Stimulated activated CD8-positive, alpha-beta memory T cell treated with anti-CD3 and anti-CD28 coated beads, Interleukin-4, amount 100 ng/mL, for 1 hour (primary cell): ENCODE results near the gene GPR22.

ENCODE experiments used
- DNase-seq, 2 donors: peaks; one replicate each; pipeline ENCODE4 v3.0.0-alpha.2; 2020; ENCODE audit warnings: low read depth in 2 of 2, low spot score in 1 of 2

Gene GPR22, protein sequence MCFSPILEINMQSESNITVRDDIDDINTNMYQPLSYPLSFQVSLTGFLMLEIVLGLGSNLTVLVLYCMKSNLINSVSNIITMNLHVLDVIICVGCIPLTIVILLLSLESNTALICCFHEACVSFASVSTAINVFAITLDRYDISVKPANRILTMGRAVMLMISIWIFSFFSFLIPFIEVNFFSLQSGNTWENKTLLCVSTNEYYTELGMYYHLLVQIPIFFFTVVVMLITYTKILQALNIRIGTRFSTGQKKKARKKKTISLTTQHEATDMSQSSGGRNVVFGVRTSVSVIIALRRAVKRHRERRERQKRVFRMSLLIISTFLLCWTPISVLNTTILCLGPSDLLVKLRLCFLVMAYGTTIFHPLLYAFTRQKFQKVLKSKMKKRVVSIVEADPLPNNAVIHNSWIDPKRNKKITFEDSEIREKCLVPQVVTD

DNA sequence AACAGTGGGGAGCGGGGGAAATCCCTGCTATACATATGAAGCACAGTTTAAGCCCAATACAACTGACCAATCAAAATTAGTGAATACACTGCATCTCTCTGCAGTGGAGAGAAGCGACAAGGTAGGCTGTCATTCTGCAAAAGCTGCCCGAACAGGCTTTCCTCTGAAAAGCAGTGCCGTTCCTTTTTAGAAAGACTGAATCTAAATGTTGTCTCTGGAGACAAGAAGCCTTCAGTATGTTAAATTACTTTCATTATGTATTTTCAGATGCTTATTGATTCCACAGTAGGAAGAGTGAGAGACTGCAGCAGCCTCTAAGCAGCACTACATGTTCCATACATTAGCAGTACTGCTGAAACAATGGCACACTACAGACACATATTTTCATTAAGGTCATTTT is at the start of gene GPR22:
GPR22 (plus strand) TSS at position 129 of the 400 bp plus-strand sequence. CDS start 4,004 bp downstream, outside the sequence.
- DNase-seq, result no peak

DNA sequence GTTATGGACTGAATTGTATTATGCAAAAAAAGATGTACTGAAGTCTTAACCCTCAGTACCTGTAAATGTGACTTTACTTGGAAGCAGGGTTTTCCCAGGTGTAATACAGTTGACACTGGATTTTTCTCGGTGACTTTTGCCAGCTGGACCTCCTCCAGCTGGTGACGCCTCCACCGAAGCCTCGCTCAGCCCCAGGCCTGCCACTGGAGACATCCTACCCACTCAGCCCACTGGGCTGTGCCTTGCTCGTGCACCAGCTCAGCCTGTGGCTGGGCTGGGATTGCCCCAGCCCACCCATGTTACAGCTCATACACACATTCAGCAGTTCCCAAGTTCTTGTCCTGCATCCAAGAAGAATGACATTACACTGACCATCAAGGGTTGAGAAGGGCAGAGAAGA is 42.4 kb upstream of the GPR22 start:
- DNase-seq, result no peak

DNA sequence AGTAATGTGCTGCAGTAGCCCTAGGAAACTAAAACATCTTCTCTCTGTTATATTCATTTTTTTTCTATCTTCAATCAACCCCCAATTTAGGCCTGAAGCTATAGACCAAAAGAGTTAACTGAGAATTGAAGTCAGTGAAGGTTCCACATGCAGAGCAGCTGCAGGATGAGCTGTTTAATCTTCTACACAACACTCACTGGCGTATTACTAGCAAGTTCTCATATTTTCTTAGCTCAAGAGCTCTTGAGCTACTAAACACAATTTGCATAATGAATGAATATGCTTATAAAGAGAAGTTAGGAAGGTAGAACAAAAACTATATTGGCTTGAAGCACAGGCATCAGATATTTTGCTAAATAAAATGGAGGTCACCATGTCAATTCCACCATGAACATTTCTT is 41.2 kb upstream of the GPR22 start:
- DNase-seq, result no peak

DNA sequence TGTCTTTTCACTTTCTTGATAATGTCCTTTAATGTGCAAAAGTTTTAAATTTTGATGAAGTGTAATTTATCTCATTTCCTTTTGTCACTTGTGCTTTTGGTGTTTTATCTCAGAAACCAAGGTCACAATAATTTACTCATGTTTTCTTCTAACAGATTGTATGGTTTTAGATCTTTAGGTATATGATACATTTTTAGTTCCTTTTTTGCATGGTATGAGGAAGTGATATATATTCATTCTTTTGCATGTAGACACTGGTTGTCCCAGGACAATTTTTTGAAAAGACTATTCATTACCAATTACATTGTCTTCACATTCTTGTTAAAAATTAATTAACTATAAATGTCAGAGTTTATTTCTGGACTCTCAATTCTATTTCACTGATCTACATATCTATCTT is 39.8 kb upstream of the GPR22 start:
- no peak for DNase-seq

DNA sequence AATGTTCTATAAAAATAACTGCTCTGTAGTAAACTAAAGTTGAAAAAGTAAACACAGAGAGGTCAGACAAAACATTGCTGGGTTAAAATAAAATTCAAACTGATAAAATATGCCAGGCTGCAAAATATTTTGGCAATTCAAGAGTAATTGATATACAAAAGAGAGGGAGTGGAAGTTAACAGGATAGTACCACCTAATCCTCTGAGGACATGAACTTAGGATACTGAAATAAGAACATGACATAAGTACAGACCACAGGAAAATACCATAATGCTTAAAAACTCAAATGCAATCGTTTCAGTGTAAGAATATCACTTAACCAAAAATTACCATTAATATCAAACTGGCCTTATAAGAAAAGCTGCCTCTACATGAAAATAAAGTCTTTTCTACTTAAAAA is 37.6 kb upstream of the GPR22 start:
- DNase-seq, result no peak

DNA sequence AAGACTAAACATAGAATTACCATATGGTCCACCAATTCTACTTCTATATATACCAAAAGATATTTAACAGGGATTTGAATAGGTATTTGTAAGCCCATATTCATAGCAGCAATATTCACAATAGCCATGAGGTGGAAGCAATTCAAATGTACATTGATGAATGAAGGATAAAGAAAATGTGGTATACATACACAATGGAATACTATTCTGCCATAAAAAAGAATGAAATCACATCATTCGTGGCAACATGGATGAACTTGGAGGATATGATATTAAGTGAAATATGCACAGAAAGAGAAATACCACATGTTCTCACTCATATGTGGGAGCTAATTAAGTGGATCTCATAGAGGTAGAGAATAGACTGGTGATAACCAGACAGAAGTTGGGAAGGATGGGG is 34.1 kb upstream of the GPR22 start:
- no peak for DNase-seq

DNA sequence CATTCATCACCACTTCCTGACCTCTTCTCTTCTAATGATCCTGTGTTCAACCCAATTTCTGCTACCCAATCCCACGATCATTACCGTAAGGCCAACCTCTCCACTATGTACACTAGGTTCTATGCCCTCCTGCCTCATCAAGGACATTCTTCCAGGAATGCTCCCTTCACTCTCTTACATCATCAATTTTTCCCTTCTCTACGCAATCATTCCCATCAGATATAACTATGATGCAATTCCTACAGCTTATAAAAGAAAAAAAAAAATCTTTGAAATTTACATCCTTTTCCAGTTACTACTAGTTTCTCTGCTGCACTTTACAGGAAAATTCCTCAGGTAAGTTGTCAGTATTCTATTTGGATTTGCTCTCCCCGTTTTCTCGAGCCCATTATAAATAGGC is 30.8 kb upstream of the GPR22 start:
- no peak for DNase-seq

DNA sequence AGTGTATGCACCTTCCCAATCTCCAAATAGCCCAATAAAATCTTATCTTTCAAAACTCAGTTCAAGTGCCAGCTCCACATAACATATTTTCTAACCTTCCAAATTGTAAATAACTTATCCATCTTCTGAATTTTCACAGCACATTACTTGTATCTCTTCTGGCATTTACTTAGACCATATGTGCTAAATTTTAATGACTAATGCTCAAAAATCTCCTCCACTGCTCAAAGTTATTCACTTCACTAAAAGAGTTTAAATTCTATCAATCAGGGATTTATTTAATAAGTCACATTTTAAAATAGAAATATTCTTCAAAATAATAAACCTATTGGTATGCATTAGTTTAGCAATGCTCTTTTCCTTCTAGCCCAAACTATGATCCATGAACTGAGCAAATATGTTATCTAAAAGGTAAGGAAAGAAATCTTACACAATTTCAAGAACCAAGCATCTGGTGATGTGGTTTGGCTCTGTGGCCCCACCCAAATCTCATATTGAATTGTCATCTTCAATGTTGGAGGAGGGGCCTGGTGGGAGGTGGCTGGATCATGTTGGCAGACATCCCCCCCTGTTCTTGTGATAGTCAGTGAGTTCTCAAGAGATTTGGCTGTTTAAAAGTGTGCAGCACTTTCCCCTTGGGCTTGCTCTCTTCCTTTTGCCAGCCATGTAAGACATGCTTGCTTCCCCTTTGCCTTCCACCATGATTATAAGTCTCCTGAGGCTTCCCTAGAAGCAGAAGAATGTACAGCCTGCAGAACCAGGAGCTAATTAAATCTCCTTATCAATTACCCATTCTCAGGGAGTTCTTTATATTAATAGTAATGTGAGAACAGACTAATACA is 28.1 kb upstream of the GPR22 start:
- DNase-seq, result no peak

DNA sequence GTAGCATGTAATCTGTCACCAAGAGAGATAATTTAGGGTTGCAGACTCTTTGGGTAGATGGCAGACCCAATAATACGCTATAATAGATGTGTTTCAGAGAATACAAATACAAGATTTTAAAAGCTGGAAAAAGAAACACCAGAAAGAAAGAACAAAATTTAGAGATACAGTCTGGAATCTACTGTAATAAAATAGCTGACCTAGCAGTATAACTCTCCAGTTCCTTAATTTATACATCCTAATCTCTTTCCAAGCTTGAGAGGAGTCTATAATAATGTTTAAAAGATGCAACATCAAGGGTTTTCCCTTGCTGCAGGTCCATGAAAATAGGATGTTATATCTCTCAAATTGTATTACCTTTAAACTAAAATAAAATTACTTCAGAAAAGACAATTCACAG is 27.2 kb upstream of the GPR22 start:
- DNase-seq, result no peak

DNA sequence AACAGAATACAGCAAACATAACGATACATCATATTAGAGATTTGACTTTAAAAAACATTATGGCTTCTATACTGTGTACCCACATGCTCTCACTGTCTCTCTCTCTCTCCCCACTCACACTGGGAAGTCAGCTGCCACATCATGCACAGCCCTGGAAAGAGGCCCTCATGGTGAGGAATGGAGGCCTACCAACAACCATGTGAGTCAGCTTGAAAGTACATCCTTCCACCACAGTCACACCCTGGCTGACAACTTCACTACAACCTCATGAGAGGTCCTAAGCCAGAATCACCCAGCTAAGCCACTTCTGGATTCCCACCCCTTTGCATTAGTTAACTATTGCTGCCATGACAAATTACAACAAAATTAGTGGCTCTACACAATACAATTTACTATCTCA is 23.3 kb upstream of the GPR22 start:
- DNase-seq, result no peak

DNA sequence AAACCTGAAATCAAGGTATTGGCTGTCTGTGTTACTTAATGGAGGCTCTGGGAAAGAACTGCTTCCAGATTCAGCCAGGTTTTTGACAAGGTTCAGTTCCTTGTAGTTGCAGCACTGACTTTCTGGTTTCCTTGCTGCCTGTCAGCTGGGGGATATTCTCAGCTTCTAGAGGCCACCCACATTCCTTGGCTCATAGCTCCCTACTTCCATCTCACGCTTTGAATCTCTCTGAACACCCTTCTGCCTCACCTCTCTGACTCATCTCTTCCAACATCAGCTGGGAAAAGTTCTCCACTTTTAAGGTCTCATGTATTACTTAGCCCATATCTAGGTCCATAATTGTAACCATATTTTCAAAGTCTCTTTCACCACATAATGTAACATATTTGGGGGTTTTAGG is 22.9 kb upstream of the GPR22 start:
- DNase-seq, result no peak

DNA sequence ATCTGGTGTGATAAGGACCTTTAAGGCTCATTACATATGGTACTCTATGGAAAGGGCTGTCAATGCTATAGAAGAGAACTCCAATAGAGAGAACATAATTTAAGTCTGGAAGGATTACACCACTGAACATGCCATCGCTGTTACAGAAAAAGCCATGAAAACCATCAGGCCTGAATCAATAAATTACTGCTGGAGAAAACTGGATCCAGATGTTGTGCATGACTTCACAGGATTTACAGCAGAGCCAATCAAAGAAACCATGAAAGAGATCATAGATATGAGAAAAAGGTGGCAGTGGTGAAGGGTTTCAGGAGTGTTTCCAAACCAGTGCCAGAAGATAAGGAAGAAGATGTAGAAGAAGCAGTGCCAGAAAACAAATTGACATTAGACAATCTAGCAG is 18.9 kb upstream of the GPR22 start:
- no peak for DNase-seq

DNA sequence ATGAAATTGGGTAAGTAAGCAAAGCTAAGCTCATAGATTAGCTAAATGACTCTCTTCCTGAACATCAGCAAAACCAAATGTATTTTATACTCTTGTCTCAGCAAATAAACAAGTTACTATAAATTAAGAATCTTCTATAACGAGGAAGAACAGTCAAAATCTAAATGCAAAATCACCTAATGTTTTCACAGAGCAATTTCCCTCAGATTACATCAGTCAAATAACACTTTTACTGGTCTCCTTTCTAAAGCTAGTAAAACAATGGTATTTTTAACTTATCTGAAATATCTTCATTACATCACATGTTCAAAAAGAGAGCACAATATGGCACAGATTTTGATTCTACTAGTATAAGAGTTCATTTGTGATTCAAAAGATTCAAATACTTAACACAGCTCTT is 16.5 kb upstream of the GPR22 start:
- no peak for DNase-seq

DNA sequence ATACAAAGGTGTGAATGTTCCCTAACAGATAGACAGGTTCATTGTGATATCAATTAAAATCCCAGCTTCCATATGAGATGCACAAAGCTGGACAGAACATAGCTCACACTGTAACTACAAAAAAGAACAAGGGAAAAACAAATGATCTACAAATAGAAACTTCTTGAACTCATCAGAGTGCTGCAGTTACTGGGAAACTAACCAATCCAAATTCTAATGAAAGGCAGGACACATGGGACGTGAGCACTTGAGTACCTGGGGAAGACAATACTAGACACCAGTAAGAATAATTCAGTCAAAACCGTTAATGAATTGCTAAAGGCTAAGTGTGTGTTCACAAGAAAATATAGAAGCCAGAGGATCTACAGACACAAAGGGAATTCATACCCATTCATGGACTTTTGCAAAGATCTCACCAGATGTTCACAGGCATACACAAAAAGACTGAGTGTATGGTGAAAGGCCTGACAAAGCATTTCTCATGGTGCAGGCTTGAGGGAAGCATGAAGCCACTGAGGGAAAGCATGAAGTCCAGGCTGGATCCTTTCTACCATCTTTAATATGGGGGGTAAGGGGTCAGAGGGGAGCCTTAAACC is 7.8 kb upstream of the GPR22 start:
- DNase-seq, result no peak

DNA sequence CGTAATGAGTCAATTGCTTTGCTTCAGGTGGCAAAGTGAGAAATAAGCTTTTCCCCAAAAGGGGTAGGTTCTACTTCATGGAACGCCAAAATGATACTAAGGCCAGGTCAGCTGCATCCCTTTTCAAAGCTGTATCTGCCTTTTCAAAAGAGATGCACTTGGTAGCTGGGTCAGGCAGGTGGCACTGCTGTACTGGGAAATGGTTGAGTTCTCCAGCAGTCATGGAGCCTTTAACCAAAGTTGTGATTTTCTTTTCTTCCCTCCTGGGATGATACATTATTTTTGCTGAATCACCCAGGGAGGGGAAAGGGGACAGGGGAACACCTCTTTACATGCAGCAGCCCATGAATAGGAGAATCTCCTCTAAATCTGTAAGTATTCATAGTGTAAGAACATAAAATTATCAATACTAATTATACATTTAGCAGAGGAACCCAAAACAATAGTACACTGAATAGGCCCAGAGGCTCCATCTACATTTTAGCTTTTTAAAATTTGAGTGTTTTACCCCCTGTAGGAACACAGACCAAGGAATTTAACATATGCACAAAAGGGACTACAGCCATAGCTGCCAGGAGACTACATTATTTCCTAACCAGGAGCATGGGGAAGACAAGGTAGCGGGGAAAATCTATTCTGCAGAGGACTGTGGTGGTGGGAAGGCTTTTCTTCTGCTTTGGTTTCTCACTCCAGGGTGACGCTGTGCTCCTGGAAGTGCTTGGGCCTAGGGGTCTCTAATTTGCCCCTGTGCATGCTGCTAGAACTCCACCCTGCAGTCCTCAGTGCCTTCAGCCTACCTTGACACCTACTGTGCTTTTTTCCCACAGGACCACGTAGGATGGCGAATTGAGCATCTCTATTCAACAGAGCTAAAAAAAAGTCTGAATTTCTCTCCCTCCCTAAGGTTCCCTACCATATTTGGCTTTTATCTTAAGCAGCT is 6.4 kb upstream of the GPR22 start:
- peak in 1 of 2 donors; percentile 4 for DNase-seq

DNA sequence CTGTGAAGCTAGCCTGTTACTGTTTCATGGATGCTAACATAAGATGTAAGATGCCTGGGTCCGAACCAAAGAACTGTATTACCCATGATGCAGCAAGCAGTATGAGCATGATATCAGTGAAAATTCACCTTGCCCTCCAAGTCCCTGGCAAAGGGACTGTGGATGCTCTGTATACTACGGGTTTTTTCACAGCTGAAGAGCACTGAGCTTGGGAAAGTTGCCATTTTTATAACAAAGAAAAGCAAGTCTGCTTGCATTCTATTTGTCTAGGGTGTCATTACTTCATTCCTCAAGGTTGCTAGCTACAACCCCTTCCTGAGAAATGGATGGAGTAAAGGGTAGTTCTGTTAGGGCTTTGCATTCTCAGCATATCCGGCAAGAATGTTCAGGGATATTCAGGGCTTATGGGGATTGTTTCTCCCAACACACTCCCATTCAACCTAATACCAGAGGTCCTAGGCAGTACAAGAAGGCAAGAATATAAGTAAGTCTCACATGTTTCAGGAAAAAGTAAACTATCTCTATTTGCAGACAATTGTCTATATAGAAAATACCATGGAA is 5.1 kb upstream of the GPR22 start:
- no peak for DNase-seq

DNA sequence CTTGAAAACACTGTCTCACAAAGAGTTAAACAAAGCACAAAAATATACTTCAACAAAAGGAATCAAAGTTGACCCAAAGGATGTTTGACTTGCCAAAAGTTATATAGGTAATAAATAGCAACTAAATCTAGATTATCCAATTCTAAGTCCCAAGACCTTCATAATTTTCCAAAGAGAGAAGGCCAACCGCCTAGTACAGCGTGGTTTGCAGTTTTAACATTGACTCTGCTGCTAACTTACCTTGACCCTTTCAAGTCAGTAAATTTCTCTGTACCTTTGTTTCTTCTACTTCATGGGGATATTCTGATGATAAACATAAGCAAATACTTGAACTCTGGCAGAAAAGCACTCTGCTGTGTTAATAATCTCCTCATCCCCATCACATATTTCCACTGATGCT is 1.9 kb upstream of the GPR22 start:
- DNase-seq, result no peak

DNA sequence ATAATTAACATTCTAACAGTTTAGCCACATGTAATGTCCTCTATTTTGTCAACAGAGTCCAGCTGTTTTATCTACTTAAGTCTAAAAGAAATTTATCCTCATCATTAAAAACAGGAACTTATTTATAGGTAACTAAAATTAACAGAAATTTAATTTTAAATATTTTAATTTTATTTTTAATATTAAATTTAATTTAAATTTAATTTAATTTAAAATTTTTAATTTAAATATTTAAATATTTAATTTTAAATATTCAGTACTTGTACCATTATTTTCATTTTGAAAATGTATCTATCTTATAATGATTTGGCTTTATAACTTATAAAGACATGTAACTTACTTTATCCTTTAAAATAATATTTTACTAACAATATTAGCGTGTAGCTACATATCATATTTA is 1.0 kb upstream of the GPR22 start:
- no peak for DNase-seq

DNA sequence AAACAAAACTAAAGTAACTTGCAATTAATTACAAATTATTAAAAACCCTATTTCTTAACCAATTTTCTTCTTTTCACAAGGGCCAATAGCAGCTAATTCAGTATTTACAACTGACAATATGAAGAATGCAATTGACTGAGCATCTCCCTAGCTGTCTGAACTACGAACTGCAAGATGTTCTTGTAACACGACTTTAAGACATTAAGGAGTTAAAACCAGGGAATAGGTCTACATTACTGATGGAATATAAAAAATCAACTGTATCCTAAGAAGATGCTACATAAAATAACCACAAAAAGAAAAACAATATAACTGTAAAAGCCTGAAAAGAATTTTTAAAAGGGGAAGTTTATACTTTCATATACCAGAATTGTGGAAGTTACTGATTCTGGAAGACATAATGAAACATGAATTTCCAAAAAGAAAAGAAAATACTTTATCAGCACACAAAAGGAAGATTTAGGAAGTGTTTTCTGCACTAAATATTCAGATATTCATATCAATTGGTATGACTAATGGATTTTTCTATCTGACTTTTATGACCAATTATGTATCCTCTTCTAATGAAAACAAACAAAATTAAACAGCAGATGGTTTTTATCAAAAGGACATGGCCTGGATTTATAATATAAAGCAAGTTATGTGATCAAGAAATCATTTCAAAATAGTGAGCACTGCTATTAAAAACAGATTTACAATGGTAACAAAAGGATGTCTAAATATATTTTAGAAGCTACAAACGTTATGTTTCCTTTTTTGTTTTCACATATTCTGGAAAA is 1.6 kb downstream of the GPR22 start:
- no peak for DNase-seq

DNA sequence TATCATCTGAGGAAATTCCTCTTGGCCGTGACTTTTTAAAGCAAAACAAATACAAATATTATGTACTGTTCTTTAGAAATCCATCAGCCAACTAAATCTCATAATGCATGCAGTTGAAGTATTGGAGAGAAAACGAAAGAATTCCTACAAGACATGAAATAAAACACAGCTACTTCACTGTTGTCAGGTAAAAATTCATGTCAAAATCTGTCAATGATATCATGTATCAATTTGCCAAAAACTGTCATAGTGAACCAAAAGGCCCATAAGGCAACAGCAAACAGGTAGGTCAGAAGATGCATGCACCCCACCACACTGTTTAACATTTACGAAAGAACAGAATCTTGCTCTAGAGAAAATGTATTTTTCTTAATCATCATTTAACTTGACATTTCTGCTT is 2.3 kb downstream of the GPR22 start:
- no peak for DNase-seq
